Aorta (tissue), 5 donors: ENCODE data around the gene RNF148. TPM values are rescaled to one million over a fixed set of nuclear protein-coding genes. Genes with fewer than 3 reads are reported as not detected.
"Not testable (repeated sequence)": the region's sequence is repeated elsewhere in the genome, so short reads cannot be mapped to it uniquely, and the experiment has no call there.

ENCODE experiments used
- ATAC-seq: fragments of 200-7000 bp; cut with Tn5 transposase; one replicate; pipeline ENCODE4 v1.9.1; 2022; ENCODE audit warnings: moderate library complexity; ENCODE audit not compliant: low FRiP score
- DNase-seq, 2 donors: peaks; one replicate each; pipeline ENCODE4 v3.0.0-alpha.2; 2020
- H3K27ac ChIP-seq, 2 donors: one replicate each; pipeline ENCODE4 v1.5.1; 2013; ENCODE audit warnings: low read length in 2 of 2, mild to moderate bottlenecking in 2 of 2, moderate library complexity in 2 of 2, control low read depth in 1 of 2, inconsistent platforms in 1 of 2, low read depth in 1 of 2
- H3K27me3 ChIP-seq, 2 donors: one replicate each; pipeline ENCODE4 v1.6.1; 2013; ENCODE audit warnings: control low read depth in 1 of 2, low read length in 1 of 2, mild to moderate bottlenecking in 1 of 2, moderate library complexity in 1 of 2; ENCODE audit not compliant: insufficient read depth in 2 of 2, control insufficient read depth in 1 of 2
- H3K36me3 ChIP-seq, 2 donors: one replicate each; pipeline ENCODE4 v1.6.1; 2013; ENCODE audit warnings: control low read depth in 1 of 2, low read length in 1 of 2, mild to moderate bottlenecking in 1 of 2; ENCODE audit not compliant: insufficient read depth in 2 of 2, control insufficient read depth in 1 of 2
- H3K4me1 ChIP-seq, 2 donors: one replicate each; pipeline ENCODE4 v1.6.1; 2013; ENCODE audit warnings: low read length in 2 of 2, control low read depth in 1 of 2, mild to moderate bottlenecking in 1 of 2, moderate library complexity in 1 of 2; ENCODE audit not compliant: insufficient read depth in 2 of 2, control insufficient read depth in 1 of 2
- H3K4me3 ChIP-seq, 2 donors: one replicate each; pipeline ENCODE4 v1.5.1; 2013; ENCODE audit warnings: low read length in 2 of 2, control low read depth in 1 of 2, mild to moderate bottlenecking in 1 of 2
- H3K9me3 ChIP-seq: one replicate; pipeline ENCODE4 v1.6.1; 2013; ENCODE audit warnings: mild to moderate bottlenecking, low read length; ENCODE audit not compliant: control insufficient read depth
- WGBS, 2 donors: extraction: QIAGEN DNeasy Blood & Tissue Kit; methylation state at CpG; one replicate each; pipeline ENCODE4 v1.1.7; 2013; 5-methylcytosine and 5-hydroxymethylcytosine counted together
- intact Hi-C, 2 donors: fragments of 100-400 bp; cut with DNase I; formaldehyde crosslinking; loops; one replicate each; pipeline versions ENCODE4 v1.14.2 to v1.15.0; 2022
- polyA plus RNA-seq, 2 donors: library from polyadenylated mRNA; stranded (reverse); fragments of 200-250 nt; gene quantifications; one replicate each; pipeline ENCODE4 v1.2.3, GENCODE V29; 2013
- total RNA-seq, 2 donors: library from RNA; stranded (reverse); fragmentation: NEBNext Ultra II Directional; extraction: Animal tissue kit (Norgen Biotek cat#: 25700); gene quantifications; one replicate each; pipeline ENCODE4 v1.2.1, GENCODE V29; 2021
- donor health status: healthy with polysubstance abuse.
- donor health status: Bipolar disorder and iron deficiency.
- donor health status: DM: no; HTN: no; CAD: no.
- donor health status: DM: no; HTN: no; CAD: no.
- donor health status: DM: yes; HTN: yes; CAD: no.

RNF148 gene
- total and polyA plus RNA-seq, 4 donors = 1.5 to 1.6 TPM; not detected in 2

- no peaks in the 10 kb centered on the region for H3K36me3 ChIP-seq
- H3K4me1 ChIP-seq = no peaks in the 10 kb centered on the region
- intact Hi-C loops = no loop called here
- H3K27ac ChIP-seq = no peak overlapping the region
- no peak overlapping the region for H3K4me3 ChIP-seq
- no peaks in the 10 kb centered on the region for H3K9me3 ChIP-seq
- 45 to 49% methylated on average over 8 of the region's 8 CpGs for WGBS, 2 donors
- ATAC-seq (peak; percentile 67), DNase-seq (no peak)
- H3K27me3 ChIP-seq = no peaks in the 10 kb centered on the region
These were observed 19.7 kb downstream of the RNF148 start for GRCh38 chr7:122682815-122683550.

GRCh38 chr7:122681186-122681585 is 21.5 kb downstream of the RNF148 start:
- DNase-seq, H3K4me3 ChIP-seq, H3K27ac ChIP-seq, H3K27me3 ChIP-seq, H3K36me3 ChIP-seq, ATAC-seq, H3K9me3 ChIP-seq, H3K4me1 ChIP-seq, intact Hi-C loops: not testable (repeated sequence)
- 97 to 98% methylated on average over 16 of the region's 16 CpGs for WGBS, 2 donors

GRCh38 chr7:122679813-122680212 is 22.9 kb downstream of the RNF148 start:
- ATAC-seq = no peak
- no peaks in the 10 kb centered on the region for H3K4me1 ChIP-seq
- intact Hi-C loops = no loop called here
- WGBS, 2 donors = 79 to 82% methylated on average over 1 of the region's 1 CpG
- H3K4me3 ChIP-seq = no peak overlapping the region
- no peak overlapping the region for H3K27ac ChIP-seq
- DNase-seq = no peak
- H3K27me3 ChIP-seq = no peaks in the 10 kb centered on the region
- no peaks in the 10 kb centered on the region for H3K9me3 ChIP-seq
- no peaks in the 10 kb centered on the region for H3K36me3 ChIP-seq

GRCh38 chr7:122679269-122679709 is 23.4 kb downstream of the RNF148 start:
- H3K27me3 ChIP-seq, DNase-seq, H3K36me3 ChIP-seq, ATAC-seq, H3K9me3 ChIP-seq, H3K4me1 ChIP-seq, H3K4me3 ChIP-seq, intact Hi-C loops, H3K27ac ChIP-seq: not testable (repeated sequence)
- 60 to 73% methylated on average over 9 of the region's 9 CpGs for WGBS, 2 donors

GRCh38 chr7:122677149-122677548 is 25.6 kb downstream of the RNF148 start:
- no peak for ATAC-seq
- no peaks in the 10 kb centered on the region for H3K36me3 ChIP-seq

GRCh38 chr7:122676466-122676865 is 26.3 kb downstream of the RNF148 start:
- Histone ChIP-seq H3K4me1 (no peaks in the 10 kb centered on the region), H3K27me3 (no peaks in the 10 kb centered on the region), H3K27ac (no peak overlapping the region), H3K4me3 (no peak overlapping the region), H3K9me3 (no peaks in the 10 kb centered on the region), H3K36me3 (no peaks in the 10 kb centered on the region)
- ATAC-seq = no peak
- WGBS, 2 donors = 75 to 82% methylated on average over 2 of the region's 2 CpGs
- DNase-seq = no peak
- intact Hi-C loops = no loop called here

More at GRCh38 chr7:122677149-122677548, 25.6 kb downstream of the RNF148 start:
- Histone ChIP-seq H3K4me3 (no peak overlapping the region), H3K4me1 (no peaks in the 10 kb centered on the region), H3K9me3 (no peaks in the 10 kb centered on the region), H3K27me3 (no peaks in the 10 kb centered on the region), H3K27ac (no peak overlapping the region)
- WGBS, 2 donors = 33 to 74% methylated on average over 1 of the region's 1 CpG
- DNase-seq = no peak
- intact Hi-C loops = no loop called here

GRCh38 chr7:122675621-122676020 is 27.1 kb downstream of the RNF148 start:
- no peak overlapping the region for H3K27ac ChIP-seq
- no peak for DNase-seq
- H3K27me3 ChIP-seq = no peaks in the 10 kb centered on the region
- ATAC-seq = no peak
- 83 to 87% methylated on average over 7 of the region's 7 CpGs for WGBS, 2 donors
- H3K4me3 ChIP-seq = no peak overlapping the region
- H3K9me3 ChIP-seq = no peaks in the 10 kb centered on the region
- no peaks in the 10 kb centered on the region for H3K36me3 ChIP-seq
- intact Hi-C loops = no loop called here
- H3K4me1 ChIP-seq = no peaks in the 10 kb centered on the region

GRCh38 chr7:122675011-122675410 is 27.7 kb downstream of the RNF148 start:
- no peaks in the 10 kb centered on the region for H3K9me3 ChIP-seq
- H3K4me3 ChIP-seq = no peak overlapping the region
- no peaks in the 10 kb centered on the region for H3K27me3 ChIP-seq
- no peak for ATAC-seq
- H3K4me1 ChIP-seq = no peaks in the 10 kb centered on the region
- WGBS, 2 donors = 35 to 36% methylated on average over 7 of the region's 7 CpGs
- DNase-seq = no peak
- intact Hi-C loops = no loop called here
- no peak overlapping the region for H3K27ac ChIP-seq
- H3K36me3 ChIP-seq = no peaks in the 10 kb centered on the region

- no peaks in the 10 kb centered on the region for H3K9me3 ChIP-seq
- no peak overlapping the region for H3K27ac ChIP-seq
- ATAC-seq (peak; percentile 50), DNase-seq (no peak)
- H3K4me3 ChIP-seq = no peak overlapping the region
- peaks cover 0 to under 1% of the 10 kb centered on the region in 2 donors for H3K27me3 ChIP-seq
- H3K4me1 ChIP-seq = no peaks in the 10 kb centered on the region
- intact Hi-C loops = no loop called here
- no peaks in the 10 kb centered on the region for H3K36me3 ChIP-seq
- 2 to 5% methylated on average over 4 of the region's 4 CpGs for WGBS, 2 donors
These were observed 28.2 kb downstream of the RNF148 start for GRCh38 chr7:122674502-122674901.
